HepG2 (cell line): ENCODE measurements around the gene IZUMO4. TPM values are rescaled to one million over a fixed set of nuclear protein-coding genes. Genes with fewer than 3 reads are reported as not detected.

ENCODE experiments used
- ADNP ChIP-seq: sonication (generic); formaldehyde crosslinking; IDR thresholded peaks from 2 replicates; pipeline ENCODE4 v1.4.0; 2020; ENCODE audit warnings: missing genetic modification reagents
- HNF1B ChIP-seq: sonication (generic); formaldehyde crosslinking; IDR thresholded peaks from 2 replicates; pipeline ENCODE4 v1.5.1; 2020; ENCODE audit warnings: mild to moderate bottlenecking, moderate library complexity, missing genetic modification reagents
- HOXA3 ChIP-seq: sonication (generic); formaldehyde crosslinking; IDR thresholded peaks from 2 replicates; pipeline ENCODE4 v1.5.0; 2020; ENCODE audit warnings: missing genetic modification reagents
- KMT2A ChIP-seq: sonication (generic); formaldehyde crosslinking; IDR thresholded peaks from 2 replicates; pipeline ENCODE4 v1.4.0; 2020; ENCODE audit warnings: missing genetic modification reagents
- NFKBIZ ChIP-seq: IDR thresholded peaks from 2 replicates; pipeline ENCODE4 v1.6.1; 2018; ENCODE audit warnings: missing genetic modification reagents, missing compliant biosample characterization
- NKX3-1 ChIP-seq: sonication (generic); formaldehyde crosslinking; IDR thresholded peaks from 2 replicates; pipeline ENCODE4 v1.5.0; 2020; ENCODE audit warnings: missing genetic modification reagents
- PAWR ChIP-seq: sonication (generic); formaldehyde crosslinking; IDR thresholded peaks from 2 replicates; pipeline ENCODE4 v1.4.0; 2020; ENCODE audit warnings: missing genetic modification reagents, mild to moderate bottlenecking, borderline replicate concordance
- RXRA ChIP-seq: sonication (generic); formaldehyde crosslinking; IDR thresholded peaks from 2 replicates; pipeline ENCODE4 v1.5.1; 2020; ENCODE audit warnings: missing genetic modification reagents
- SMAD3 ChIP-seq: sonication (generic); formaldehyde crosslinking; IDR thresholded peaks from 2 replicates; pipeline ENCODE4 v1.4.0; 2020; ENCODE audit warnings: missing genetic modification reagents
- SMYD3 ChIP-seq: sonication (generic); formaldehyde crosslinking; IDR thresholded peaks from 2 replicates; pipeline ENCODE4 v1.8.1; 2023; ENCODE audit warnings: mild to moderate bottlenecking, missing genetic modification reagents
- SNAPC2 ChIP-seq: sonication (generic); formaldehyde crosslinking; IDR thresholded peaks from 2 replicates; pipeline ENCODE4 v1.8.1; 2022; ENCODE audit warnings: mild to moderate bottlenecking, missing genetic modification reagents
- SSRP1 ChIP-seq: IDR thresholded peaks from 2 replicates; pipeline ENCODE4 v1.6.1; 2016; ENCODE audit warnings: control low read depth
- ZFP36L1 ChIP-seq: sonication (generic); formaldehyde crosslinking; IDR thresholded peaks from 2 replicates; pipeline ENCODE4 v1.8.0; 2022; ENCODE audit warnings: mild to moderate bottlenecking, missing genetic modification reagents, moderate library complexity
- ZNF256 ChIP-seq: sonication (generic); formaldehyde crosslinking; conservative IDR thresholded peaks from 2 replicates; pipeline ENCODE4 v1.4.0; 2020; ENCODE audit warnings: missing genetic modification reagents
- ZNF292 ChIP-seq: sonication (generic); formaldehyde crosslinking; IDR thresholded peaks from 2 replicates; pipeline ENCODE4 v1.8.1; 2022; ENCODE audit warnings: mild to moderate bottlenecking, low read depth, missing genetic modification reagents, borderline replicate concordance
- ZNF33A ChIP-seq: sonication (generic); formaldehyde crosslinking; IDR thresholded peaks from 2 replicates; pipeline ENCODE4 v1.5.1; 2020; ENCODE audit warnings: missing genetic modification reagents, mild to moderate bottlenecking, moderate library complexity, borderline replicate concordance
- ZNF451 ChIP-seq: sonication (generic); formaldehyde crosslinking; IDR thresholded peaks from 2 replicates; pipeline ENCODE4 v1.5.0; 2020; ENCODE audit warnings: mild to moderate bottlenecking, missing genetic modification reagents
- ZSCAN9 ChIP-seq: IDR thresholded peaks from 2 replicates; pipeline ENCODE4 v1.6.1; 2016; ENCODE audit warnings: borderline replicate concordance
- polyA plus RNA-seq, 8 experiments: library from polyadenylated mRNA; depleted of rRNA in 3 of 8; stranded (reverse) in 7 of 8; unstranded in 1 of 8; fragments of >200 nt; fragmentation: Illumina TruSeq in 4 of 8; extraction: Trizol in 4 of 8; gene quantifications; 2 replicates each; pipeline versions ENCODE4 v1.2.1 to v1.2.3, GENCODE V29; 2011 to 2016; ENCODE audit warnings: low read depth in 4 of 8, missing spikeins in 1 of 8, mixed read lengths in 1 of 8; ENCODE audit not compliant: insufficient read depth in 1 of 8
- total RNA-seq, 5 experiments: library from RNA; depleted of rRNA; stranded (reverse); fragments of >200 nt; fragmentation: Illumina TruSeq; extraction: Trizol; gene quantifications; 2 replicates each; pipeline ENCODE4 v1.2.3, GENCODE V29; 2016; ENCODE audit warnings: low read depth in 1 of 5
- TF ChIP-seq, protein P1 (sequence below): sonication (generic); formaldehyde crosslinking; IDR thresholded peaks from 2 replicates; pipeline ENCODE4 v1.8.1; 2022; ENCODE audit warnings: low read depth, mild to moderate bottlenecking, missing genetic modification reagents
- TF ChIP-seq, protein P2 (sequence below): sonication (generic); formaldehyde crosslinking; conservative IDR thresholded peaks from 2 replicates; pipeline ENCODE4 v1.8.0; 2022; ENCODE audit warnings: missing genetic modification reagents
- TF ChIP-seq, protein P3 (sequence below): sonication (generic); formaldehyde crosslinking; IDR thresholded peaks from 2 replicates; pipeline ENCODE4 v1.5.1; 2020; ENCODE audit warnings: missing genetic modification reagents, mild to moderate bottlenecking, borderline replicate concordance

Gene IZUMO4
- total and polyA plus RNA-seq, 2 of the 13 experiments (the other 11 are each of a cell fraction or from before 2014, with no cell fraction given) = 0.77 to 3.9 TPM

DNA sequence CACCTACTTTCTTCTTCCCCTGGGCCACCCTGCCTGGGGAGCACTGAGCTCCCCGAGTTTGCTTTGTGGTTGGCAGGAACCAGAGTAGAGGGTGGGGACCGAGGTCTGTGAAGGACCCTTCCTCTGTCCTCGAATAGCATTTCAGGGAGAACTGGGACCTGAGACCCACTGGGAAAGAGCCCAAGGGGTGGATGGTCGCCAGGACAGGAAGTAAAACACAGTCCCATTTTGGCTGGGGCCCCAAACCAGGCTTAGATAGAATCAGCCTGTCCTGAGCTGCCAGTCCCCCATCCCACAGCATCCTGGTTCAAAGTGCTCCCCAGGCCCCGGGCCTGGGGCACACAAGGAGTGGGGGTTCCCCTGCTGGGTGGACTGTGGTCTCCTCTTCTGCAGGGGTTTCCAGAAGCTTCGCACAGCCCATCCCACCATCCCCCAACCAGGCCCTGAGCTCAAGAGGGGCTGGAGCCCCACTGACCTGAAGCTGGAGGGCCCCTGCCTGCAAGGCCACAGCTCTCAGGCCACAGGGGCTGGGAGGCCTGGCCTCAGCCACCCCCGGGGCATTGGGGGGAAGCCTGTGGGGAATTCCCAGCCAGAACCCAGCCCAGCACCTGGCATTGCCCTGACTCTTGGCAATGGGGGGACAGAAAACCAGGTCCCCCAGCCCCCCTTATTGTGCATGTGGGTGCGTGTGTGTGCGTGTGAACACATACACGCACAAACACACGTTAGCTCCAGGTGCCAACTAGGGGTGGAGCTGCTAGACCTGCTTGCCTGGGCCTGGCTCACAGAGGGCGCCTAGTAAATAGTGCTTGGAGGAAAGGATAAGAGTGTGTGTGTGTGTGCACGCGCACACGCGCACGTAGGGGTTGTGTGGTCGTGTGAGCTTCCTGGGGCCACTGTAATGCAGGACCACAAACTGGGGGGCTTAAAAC lies 44.7 kb upstream of the IZUMO4 start (continued):
- TF ChIP-seq, protein P1, sequence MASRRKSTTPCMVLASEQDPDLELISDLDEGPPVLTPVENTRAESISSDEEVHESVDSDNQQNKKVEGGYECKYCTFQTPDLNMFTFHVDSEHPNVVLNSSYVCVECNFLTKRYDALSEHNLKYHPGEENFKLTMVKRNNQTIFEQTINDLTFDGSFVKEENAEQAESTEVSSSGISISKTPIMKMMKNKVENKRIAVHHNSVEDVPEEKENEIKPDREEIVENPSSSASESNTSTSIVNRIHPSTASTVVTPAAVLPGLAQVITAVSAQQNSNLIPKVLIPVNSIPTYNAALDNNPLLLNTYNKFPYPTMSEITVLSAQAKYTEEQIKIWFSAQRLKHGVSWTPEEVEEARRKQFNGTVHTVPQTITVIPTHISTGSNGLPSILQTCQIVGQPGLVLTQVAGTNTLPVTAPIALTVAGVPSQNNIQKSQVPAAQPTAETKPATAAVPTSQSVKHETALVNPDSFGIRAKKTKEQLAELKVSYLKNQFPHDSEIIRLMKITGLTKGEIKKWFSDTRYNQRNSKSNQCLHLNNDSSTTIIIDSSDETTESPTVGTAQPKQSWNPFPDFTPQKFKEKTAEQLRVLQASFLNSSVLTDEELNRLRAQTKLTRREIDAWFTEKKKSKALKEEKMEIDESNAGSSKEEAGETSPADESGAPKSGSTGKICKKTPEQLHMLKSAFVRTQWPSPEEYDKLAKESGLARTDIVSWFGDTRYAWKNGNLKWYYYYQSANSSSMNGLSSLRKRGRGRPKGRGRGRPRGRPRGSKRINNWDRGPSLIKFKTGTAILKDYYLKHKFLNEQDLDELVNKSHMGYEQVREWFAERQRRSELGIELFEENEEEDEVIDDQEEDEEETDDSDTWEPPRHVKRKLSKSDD (CRISPR knock-in tag) = no peak
- TF ChIP-seq SMAD3 (CRISPR knock-in tag) (no peak), KMT2A (no peak), ZNF33A (CRISPR knock-in tag) (no peak), PAWR (no peak), HNF1B (peak; percentile 49; the same call in 1 of the 2 replicates), RXRA (CRISPR knock-in tag) (peak; percentile 4; the same call in 1 of the 2 replicates), NFKBIZ (CRISPR knock-in tag) (0 out of 2 replicates have a peak, but pooled peaks have one; percentile 10), ZNF292 (CRISPR knock-in tag) (peak; percentile 31; the same call in 1 of the 2 replicates), ZSCAN9 (CRISPR knock-in tag) (no peak), ADNP (CRISPR knock-in tag) (no peak), ZFP36L1 (peak; percentile 76; the same call in 1 of the 2 replicates), NKX3-1 (no peak), HOXA3 (peak; percentile 31; the same call in 1 of the 2 replicates), SMYD3 (CRISPR knock-in tag) (peak; percentile 66; the same call in 1 of the 2 replicates), SSRP1 (CRISPR knock-in tag) (no peak), ZNF451 (0 out of 2 replicates have a peak, but pooled peaks have one; percentile 20), ZNF256 (CRISPR knock-in tag) (no peak), SNAPC2 (CRISPR knock-in tag) (peak; percentile 74; the same call in 1 of the 2 replicates)
- TF ChIP-seq, protein P2, sequence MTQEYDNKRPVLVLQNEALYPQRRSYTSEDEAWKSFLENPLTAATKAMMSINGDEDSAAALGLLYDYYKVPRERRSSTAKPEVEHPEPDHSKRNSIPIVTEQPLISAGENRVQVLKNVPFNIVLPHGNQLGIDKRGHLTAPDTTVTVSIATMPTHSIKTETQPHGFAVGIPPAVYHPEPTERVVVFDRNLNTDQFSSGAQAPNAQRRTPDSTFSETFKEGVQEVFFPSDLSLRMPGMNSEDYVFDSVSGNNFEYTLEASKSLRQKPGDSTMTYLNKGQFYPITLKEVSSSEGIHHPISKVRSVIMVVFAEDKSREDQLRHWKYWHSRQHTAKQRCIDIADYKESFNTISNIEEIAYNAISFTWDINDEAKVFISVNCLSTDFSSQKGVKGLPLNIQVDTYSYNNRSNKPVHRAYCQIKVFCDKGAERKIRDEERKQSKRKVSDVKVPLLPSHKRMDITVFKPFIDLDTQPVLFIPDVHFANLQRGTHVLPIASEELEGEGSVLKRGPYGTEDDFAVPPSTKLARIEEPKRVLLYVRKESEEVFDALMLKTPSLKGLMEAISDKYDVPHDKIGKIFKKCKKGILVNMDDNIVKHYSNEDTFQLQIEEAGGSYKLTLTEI (CRISPR knock-in tag) = no peak
- TF ChIP-seq, protein P3, sequence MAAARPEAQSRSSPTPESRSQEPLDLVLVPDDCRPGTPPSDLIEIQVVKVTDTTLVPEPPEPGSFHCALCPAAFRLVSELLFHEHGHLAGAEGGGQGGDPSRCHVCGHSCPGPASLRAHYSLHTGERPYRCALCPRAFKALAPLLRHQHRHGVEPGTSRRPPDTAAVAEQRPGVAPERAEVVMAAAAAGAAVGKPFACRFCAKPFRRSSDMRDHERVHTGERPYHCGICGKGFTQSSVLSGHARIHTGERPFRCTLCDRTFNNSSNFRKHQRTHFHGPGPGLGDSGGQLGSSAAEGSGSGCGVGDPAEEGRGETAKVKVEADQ (CRISPR knock-in tag) = no peak
